Activated T-cell treated with anti-CD3 and anti-CD28 coated beads for 1 hour (primary cell): ENCODE measurements around the gene MYADM.
"Not testable (repeated sequence)": the region's sequence is repeated elsewhere in the genome, so short reads cannot be mapped to it uniquely, and the experiment has no call there.

Source experiments
- DNase-seq: peaks from one replicate; pipeline ENCODE4 v3.0.0-alpha.2; 2020; ENCODE audit warnings: low read depth

The MYADM gene, protein sequence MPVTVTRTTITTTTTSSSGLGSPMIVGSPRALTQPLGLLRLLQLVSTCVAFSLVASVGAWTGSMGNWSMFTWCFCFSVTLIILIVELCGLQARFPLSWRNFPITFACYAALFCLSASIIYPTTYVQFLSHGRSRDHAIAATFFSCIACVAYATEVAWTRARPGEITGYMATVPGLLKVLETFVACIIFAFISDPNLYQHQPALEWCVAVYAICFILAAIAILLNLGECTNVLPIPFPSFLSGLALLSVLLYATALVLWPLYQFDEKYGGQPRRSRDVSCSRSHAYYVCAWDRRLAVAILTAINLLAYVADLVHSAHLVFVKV

DNA sequence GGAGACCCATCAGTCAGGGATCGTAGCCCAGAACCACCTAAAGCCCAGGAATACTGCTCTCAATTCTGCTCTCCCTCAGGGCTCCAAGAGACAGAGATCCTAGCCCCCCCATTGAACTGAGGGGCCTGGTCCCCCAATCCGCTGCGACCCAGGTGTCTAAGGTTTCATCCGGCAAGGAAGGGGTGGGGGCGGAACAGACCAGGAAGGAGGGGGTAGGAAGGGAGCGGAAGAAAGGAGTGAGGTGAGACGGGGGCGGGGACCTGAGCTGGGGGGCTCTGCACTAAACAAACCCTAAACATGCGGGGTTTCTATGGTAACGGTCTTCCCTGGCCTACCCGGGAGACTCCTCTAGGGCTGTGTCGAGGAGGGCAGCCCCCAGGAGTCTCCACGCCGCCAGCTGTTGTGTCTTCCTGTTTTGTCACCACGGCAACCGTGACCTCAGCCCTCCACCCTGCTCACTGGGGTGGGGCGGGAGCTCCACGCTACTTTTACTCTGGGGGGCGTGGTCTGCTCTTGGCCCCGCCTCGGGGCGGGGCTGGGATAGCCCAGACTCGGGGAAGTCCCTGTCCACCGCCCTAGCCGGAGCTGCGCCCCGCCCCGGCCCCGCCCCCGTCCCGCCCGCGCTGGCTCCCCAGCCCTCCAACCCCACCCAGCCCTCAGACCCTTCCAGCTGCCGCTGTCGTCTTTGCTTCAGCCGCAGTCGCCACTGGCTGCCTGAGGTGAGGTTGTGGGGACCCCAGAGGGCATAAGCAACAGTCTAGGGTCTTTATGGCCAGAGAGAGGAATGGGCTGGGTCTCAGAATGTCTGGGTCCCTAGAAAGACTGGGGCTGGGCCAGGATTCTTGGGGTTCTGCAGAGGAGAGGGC, at the start of gene MYADM:
Gene MYADM (plus strand): TSS at position 659 of the 866 bp plus-strand sequence. CDS start 5,647 bp downstream, outside the sequence.
- peak; percentile 100 for DNase-seq

DNA sequence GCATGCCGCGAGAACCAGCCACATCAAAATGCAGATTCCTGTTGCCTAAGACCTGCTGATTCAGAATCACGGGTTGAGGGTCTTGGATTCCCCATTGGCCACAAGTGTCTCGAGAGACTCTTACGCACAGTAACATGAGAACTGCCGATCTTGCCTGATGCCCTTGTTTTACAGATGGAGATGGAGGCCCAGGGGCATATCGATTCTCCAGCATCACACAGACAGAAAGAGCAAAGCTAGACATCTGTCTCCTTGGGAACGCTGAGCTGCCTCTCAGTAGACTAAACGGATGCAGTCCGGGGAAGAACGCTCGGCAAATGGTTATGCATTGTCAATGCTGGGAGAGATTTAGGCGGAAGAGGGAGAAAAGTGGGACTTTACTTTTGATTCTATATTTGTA, 48.9 kb upstream of the MYADM start:
- DNase-seq: no peak

DNA sequence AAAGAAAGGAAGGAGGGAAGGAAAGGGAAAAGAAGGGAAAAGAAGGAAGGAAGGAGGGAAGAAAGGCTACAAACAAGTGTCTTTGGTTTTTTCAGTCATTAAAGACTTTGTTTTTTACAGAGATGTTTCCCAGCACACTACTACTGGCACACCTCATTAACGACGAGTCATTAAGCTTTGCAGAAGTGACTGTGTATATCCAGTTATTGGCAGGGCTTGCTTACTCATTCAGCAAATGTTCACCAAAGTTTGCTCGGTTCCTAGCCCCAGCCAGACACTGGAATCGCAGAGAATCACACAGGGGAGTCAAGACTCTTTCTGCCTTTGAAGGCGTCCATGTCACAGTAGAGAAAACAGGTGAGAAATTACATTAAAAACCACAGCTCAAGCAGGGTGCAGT, 47.8 kb upstream of the MYADM start:
- DNase-seq: no peak

DNA sequence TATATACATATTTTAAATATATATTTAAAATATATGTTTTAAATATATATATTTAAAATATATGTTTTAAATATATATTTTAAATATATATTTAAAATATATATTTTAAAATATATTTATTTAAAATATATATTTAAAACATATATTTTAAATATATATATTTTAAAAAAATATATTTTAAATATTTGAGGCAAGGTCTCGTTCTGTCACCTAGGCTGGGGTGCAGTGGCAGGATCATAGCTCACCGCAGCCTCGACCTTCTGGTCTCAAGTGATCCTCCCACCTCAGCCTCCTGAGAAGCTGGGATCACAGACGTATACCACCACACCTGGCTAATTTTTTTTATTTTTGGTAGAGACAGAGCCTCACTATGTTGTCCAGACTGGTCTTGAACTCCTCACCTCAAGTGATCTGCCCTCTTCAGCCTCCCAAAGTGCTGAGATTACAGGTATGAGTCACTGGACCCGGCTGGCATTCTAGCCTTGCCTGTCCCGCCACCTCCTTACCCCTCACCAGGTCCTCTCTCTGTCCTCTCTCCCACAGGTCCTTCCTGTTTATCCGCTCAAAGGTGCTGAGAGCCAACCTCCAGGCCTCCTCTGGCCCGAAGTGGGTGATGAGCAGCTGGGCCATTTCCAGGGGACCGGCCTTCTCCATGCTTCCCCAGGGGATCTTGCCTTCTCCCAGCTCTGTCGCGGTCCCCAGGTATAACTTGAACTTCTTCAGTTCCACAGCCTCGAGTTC, 44.1 kb upstream of the MYADM start:
- no peak for DNase-seq

DNA sequence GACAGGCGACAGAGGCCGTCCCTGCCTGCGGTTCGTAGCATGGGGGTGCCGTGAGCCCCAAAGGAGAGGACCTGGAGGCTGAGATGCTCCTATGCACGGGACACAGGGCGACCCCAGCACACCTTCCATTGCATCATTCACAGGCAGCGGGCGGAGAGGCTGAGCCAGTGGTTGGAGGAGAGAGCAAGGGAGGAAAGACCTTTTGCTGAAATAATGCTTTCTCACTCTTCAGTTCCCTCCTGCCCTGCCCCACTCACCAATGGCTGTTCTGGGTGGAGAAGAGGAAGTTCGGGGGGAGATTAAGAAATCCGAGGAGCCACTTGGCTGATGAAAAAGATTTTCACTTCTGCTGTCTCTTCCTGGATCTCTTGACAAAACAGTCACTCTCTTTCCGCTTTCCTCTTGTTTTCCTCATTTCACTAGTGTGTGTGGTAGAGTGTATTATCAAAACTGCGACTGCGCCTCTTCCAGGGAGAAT, 43.5 kb upstream of the MYADM start, which contains the start of gene NLRP12:
Gene NLRP12 (minus strand): TSS at position 181 of the 478 bp plus-strand sequence. CDS start 140 bp downstream, at position 41.
- DNase-seq: no peak

DNA sequence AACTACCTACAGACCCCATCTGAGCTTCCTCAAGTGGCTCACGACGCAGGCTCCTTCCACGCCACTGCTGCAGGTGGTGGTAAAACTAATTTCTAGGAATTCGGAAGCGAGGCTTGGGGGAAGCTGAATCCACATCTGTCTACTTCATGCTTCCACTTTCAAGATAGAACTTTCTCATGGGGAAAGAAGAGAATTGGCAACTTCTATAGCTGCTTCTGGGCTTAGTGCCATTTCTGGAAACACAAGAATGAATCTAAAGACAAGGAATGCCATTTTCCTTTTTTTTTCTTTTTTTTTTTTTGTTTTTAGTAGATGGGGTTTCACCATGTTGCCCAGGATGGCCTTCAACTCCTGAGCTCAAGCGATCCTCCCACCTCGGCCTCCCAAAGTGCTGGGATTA, 40.8 kb upstream of the MYADM start:
- DNase-seq: no peak

DNA sequence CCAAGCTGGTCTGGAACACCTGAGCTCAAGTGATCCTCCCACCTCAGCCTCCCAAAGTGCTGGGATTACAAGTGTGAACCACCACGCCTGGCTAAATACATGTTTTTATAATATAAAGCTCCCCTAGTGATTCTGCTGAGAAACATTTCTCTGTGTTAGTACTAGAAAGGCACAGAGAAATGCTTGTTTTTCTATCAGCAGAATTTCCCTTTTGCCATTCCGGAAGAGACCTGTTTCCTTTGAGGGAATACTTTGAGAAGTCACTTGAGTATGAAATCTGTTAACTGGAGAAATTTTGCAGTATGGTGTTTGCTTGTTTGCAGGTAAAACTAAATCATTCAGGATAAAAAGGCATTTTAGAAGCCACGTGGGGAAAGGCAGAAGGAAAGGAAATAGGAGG, 39.2 kb upstream of the MYADM start:
- no peak for DNase-seq

DNA sequence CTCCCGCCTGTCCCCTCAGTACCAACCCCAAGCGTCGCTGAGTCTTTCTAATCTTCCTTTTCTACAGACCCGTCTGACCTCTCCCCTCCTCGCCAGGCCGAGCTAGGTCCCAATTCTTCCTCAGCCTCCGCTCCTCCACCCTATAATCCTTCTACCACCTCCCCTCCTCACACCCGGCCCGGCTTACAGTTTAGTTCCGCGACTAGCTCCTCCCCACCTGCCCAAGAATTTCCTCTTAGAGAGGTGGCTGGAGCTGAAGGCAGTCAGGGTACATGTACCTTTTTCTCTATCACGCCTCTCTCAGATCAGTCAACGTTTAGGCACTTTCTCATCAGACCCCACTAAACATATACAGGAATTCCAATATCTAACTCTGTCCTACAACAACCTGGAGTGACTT, 34.8 kb upstream of the MYADM start:
- DNase-seq: not testable (repeated sequence)

DNA sequence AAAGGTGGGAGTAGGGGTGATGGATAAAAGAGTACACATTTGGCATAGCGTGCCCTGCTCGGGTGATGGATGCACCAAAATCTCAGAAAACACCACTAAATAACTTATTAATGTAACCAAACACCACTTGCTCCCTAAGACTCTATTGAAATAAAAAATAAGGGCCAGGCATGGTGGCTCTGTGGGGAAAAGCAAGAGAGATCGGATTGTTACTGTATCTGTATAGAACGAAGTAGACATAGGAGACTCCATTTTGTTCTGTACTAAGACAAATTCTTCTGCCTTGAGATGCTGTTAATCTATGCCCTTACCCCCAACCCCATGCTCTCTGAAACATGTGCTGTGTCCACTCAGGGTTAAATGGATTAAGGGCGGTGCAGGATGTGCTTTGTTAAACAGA, 29.2 kb upstream of the MYADM start:
- not testable (repeated sequence) for DNase-seq

DNA sequence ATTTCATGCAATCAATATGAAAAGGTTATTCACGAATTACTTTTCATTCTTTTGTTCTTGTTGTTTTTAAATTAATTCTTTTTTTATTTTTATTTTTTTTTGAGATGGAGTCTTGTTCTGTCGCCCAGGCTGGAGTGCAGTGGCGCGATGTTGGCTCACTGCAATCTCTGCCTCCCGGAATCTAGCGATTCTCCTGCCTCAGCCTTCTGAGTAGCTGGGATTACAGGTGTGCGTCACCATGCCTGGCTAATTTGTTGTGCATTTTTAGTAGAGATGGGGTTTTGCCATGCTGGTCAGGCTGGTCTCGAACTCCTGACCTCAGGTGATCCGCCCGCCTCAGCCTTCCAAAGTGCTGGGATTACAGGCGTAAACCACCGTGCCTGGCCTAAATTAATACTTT, 27.4 kb upstream of the MYADM start:
- DNase-seq: not testable (repeated sequence)

DNA sequence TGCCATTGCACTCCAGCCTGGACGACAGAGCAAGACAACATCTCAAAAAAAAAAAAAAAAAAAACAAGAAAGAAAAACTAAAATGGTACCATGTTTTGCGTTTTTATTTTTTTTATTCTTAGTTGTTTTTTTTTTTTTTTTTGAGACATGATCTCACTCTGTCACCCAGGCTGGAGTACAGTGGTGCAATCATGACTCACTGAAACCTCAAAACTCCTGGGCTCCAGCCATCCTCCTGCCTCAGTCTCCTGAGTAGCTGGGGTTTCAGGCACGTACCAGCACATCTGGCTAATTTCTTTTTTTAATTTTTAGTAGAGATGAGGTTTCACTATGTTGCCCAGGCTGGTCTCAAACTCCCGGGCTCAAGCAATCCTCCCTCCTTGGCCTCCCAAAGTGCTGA, 26.8 kb upstream of the MYADM start:
- DNase-seq: not testable (repeated sequence)

DNA sequence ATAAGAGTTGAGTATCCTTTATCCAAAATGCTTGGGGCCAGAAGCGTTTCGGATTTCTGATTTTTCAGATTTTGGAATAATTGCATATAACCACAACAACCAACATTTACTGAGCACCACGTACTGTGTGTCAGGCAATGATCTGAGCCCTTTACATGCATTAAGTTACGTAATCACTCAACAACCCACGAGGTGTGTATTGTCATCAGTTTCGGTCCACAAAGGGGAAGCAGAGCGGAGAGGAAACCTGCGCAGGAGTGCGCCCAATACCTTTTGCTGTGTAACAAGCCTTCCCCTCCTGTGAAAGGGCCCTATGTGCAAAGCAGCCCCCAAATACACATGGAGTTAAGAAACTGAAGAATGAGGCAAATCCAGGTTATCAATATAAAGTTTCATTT, 22.8 kb upstream of the MYADM start:
- DNase-seq: no peak

DNA sequence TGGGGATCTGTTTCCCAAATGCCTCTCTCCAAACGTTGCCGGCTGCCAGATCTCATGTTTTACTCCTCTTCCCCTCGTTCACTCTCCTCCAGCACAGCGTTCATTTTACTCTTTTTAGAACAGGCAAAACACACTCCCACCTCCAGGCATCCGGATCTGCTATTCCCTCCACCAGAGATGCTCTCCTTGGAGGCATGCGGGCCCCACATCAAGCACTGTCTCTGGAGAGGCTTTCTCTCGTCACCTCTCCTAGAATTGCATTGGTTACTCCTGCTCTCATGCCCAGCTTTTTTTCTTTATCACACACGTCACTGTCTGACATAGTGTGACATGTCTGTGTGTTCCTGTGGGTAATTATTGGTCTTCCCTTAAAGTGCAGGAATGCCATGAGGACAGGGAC, 20.1 kb upstream of the MYADM start:
- DNase-seq: no peak

DNA sequence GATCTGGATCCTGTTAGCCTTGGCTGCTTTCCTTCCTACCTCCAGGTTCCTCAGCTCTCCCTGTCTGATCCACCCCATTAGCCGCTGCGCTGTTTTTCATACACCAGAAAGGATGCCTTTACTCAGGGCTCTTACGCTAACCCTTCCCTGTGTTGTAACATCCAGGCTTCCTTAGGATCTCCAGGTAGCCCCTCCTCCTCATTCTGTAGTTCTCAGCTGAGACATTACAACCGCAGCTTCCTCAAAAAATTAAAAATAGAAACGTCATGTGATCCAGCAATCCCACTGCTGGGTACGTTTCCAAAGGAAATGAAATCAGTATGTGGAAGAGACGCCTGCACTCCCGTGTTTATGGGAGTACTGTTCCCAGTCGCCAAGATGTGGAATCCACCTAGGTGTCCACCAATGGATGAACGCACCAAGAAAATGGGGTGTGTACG, 18.4 kb upstream of the MYADM start:
- no peak for DNase-seq

DNA sequence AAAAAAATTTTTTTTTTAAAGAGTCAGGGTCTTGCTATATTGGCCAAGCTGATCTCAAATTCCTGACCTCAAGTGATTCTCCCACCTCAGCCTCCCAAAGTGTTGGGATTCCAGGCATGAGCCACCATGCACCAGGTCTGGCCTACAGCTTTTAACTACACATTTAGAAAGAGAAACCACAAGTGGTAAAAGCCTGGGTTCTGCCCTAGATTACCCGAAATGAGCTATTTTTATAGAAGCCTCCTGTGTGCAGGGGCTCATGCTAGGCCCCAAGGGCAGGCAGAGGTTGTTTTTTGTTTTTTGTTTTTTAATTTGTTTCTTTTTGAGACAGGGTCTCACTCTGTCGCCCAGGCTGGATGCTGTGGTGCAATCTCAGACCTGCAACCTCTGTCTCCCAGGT, 14.0 kb upstream of the MYADM start:
- no peak for DNase-seq

DNA sequence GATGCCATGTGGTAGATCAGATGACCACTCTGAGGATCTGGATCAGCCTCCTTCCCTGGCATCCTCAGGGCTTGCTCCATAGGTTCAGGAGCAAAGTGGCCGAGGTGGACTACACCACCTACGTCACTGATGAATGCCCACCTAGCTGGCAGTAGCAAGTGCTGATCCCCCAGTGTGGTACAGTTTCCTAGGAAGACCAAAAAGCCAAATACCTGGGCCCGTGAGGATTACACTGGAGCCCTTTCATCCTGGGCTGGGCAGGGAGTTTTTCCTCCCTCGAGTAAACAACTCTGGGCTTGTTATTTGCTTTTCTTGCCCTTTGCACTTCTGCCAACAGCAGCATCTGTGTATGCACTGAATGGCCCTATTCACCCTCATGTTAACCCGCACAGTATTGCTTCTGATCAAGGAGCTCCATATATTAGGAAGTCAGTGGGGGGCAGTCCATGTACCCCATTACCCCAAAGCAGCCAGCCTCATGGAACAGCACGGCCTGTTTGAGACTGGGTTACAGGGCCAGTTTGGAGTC, 3.3 kb upstream of the MYADM start:
- no peak for DNase-seq

DNA sequence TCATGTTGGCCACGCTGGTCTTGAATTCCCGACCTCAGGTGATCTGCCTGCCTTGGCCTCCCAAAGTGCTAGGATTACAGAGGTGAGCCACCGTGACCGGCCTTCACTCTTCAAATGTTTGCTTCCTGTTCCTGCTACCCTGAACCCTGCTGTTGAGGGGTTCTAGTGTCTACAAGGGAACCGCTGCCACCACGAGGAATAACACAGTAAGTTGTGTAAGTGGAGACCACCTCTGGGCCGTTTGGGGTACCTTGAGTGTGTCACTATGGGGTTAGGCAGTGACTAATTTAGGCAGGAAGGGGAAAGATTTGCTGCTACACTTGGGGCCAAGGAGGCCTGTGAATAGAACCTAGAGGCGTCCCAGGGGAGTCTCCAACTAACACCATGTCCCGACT, 2.2 kb upstream of the MYADM start:
- DNase-seq: no peak

DNA sequence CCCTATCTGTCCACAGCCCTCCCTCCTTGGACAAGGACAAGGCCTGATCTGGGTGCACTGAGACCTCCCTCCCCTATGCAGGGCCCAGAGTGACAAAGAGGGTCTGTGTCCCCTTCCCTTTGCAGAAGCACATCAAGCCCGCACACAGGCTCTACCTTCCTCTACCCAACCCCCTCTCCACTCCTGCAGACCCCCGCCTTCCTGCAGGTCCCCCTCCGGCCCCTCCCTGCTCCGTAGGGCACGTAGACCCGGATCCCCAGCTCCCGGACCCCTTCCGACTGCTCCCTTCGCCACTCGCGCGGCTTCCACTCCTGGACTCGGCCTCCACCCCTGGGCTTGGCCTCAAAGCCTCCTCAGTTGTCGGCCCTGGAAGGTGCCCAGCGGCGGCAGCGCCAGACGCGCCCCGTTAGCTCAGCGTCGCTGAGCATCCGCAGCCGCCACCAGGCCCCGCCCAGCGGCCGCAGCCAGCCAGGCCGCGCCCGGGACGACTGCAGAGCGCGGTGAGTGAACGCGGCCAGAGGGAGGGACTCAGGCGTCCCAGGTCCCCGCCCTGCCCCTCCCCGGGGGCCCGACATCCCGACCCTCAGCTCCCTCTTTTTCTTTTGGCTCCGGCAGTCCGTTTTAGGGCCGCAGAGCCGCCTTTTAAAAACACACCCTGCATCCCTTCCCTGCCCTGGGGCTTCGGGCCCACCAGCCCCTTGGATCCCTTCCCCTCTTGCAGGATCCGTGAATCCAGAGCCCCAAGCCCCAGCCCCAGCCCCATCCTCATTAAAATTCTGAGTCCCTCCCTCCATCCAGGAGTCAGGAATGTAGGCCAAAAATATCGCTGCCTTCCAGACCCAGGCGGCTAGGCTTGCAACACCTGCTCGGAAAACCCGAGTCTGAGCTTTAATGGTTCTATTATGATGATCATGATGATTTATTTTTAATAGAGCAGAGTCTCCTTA, 1.5 kb upstream of the MYADM start:
- DNase-seq: no peak

DNA sequence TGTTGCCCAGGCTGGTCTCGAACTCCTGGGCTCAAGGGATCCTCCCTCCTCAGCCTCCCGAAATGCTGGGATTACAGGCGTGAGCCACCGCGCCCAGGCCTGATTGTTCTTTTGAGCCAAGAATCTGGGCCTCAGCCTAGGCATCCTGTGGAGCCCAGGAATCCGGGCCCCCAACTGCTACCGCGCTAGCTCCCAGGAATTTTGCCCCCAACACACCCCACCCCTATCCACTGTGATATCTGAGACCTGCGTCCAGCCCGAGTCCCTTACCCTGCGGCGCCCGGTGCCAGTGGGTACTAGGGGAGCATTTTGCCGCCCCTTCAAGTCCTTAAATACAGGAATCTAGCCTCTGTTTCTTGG, 838 bp upstream of the MYADM start:
- DNase-seq: no peak

DNA sequence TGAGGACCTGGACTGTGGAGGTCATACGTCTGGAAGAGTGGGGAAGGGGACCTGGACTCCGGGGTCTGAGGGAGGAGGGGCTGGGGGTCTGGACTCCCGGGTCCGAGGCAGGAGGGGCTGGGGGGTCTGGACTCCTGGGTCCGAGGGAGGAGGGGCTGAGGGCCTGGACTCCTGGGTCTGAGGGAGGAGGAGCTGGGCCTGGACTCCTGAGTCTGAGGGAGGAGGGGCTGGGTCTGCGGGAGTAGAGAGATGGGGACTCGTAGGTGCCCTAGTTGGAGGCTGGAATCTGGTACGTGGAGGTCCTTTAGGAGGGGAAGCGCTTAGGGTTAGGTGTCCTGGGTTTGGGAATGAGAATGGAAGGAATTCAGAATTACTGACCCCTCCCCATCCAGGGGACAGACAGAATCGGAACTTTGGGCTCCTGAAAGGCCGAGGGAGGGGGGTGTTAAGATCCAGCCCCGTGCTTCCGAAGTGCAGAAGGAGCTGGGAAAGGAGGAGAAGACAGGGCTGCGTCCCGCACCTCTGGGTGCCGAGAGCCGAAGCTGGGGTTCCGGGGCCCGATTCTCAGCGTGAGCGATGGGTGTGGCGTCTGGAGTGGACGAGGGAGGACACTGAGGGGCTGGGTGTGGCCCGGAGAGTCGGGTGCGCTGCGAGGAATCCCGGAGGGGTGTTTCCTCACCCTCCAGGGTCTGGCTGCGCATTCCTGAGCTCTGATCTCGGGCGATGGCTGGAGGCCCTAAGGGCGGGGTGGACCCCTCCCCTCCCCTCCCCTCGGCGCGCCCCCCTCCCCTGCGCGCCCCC, 608 bp downstream of the MYADM start:
- no peak for DNase-seq
